ENCODE data around the gene REXO5. TPM values are rescaled to one million over a fixed set of nuclear protein-coding genes. Genes with fewer than 3 reads are reported as not detected.

The REXO5 gene
- total and polyA plus RNA-seq, 2 donors (not counting 1 experiment from before 2014, with no cell fraction given): 0.42 to 1.3 TPM

DNA sequence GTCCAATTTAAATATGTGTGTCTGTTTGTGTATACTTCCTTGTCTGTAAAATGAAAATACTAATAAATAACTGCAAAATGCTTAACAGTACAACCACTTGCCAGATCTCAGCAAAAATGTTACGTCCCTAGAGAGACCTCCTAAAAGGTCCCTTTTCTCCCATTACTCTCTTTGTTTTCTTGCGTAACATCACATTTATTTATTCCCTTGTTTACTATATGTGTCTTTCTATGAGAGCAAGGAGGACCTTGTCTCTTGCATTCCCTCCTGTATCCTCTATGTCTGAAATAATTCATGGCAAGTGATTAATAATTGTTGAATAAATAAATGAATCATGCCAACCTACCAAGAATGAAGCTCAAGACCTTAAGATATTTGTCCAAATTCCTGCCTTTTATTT, 40.6 kb upstream of the REXO5 start:
- TF ChIP-seq EZH2 (IDR thresholded peaks at IDR 0.05; ENCODE audit: borderline replicate concordance, insufficient read depth, low read depth, low read length, poor library complexity, severe bottlenecking) (no peak), CTCF (IDR thresholded peaks at IDR 0.05) (no peak)
- ChIA-PET POLR2A (no interaction called here), CTCF (no interaction called here)
- peaks cover 13% of the 10 kb centered on the region for H3K4me1 Mint-ChIP-seq
- Histone ChIP-seq H3K4me3 (ENCODE audit: control extremely low read depth in 1 of 5, extremely low read depth in 1 of 5, insufficient read depth in 1 of 5, low read depth in 2 of 5, low read length in 4 of 5) (no peak overlapping the region), H3K27me3 (replicated peaks in 1 of 4; ENCODE audit: control extremely low read depth in 1 of 4, control insufficient read depth in 3 of 4, insufficient read depth in 4 of 4, low read length in 3 of 4) (no peaks in the 10 kb centered on the region), H4K20me1 (ENCODE audit: control insufficient read depth, insufficient read depth, low read length, poor library complexity, severe bottlenecking) (no peaks in the 10 kb centered on the region), H3K9me3 (ENCODE audit: control extremely low read depth in 1 of 3, control insufficient read depth in 2 of 3, insufficient read depth in 1 of 3, low read length in 2 of 3) (no peaks in the 10 kb centered on the region), H2AFZ (ENCODE audit: insufficient read depth, low read depth, low read length, poor library complexity, severe bottlenecking) (no peak overlapping the region), H3K79me2 (ENCODE audit: control insufficient read depth, insufficient read depth, low read length) (peaks cover 8% of the 10 kb centered on the region), H3K36me3 (replicated peaks in 1 of 2; ENCODE audit: control extremely low read depth in 1 of 2, control insufficient read depth in 1 of 2, extremely low read depth in 1 of 2, insufficient read depth in 2 of 2, low read length in 1 of 2) (no peaks in the 10 kb centered on the region), H3K27ac (ENCODE audit: low read length in 2 of 2) (no peak overlapping the region), H3K4me1 (ENCODE audit: control insufficient read depth in 2 of 2, insufficient read depth in 2 of 2, low read length in 2 of 2) (peaks cover 10 to 15% of the 10 kb centered on the region in 2 donors), H3K9ac (ENCODE audit: low read length) (no peak overlapping the region), H3K4me2 (replicated peaks; ENCODE audit: low read depth, low read length, poor library complexity, severe bottlenecking) (no peak overlapping the region)
- WGBS (ENCODE audit: insufficient coverage): no CpG with 5 or more reads among the region's 2 CpGs
- H3K9me3 Mint-ChIP-seq (ENCODE audit: insufficient read depth): no peaks in the 10 kb centered on the region
- no peaks in the 10 kb centered on the region for H3K27me3 Mint-ChIP-seq
- DNase-seq: no peak
- ATAC-seq (ENCODE audit: low read depth): no peak
- intact Hi-C loops (cut with micrococcal nuclease): no loop called here
- no peak overlapping the region for H3K27ac Mint-ChIP-seq
- no peak overlapping the region for H3K4me3 Mint-ChIP-seq

DNA sequence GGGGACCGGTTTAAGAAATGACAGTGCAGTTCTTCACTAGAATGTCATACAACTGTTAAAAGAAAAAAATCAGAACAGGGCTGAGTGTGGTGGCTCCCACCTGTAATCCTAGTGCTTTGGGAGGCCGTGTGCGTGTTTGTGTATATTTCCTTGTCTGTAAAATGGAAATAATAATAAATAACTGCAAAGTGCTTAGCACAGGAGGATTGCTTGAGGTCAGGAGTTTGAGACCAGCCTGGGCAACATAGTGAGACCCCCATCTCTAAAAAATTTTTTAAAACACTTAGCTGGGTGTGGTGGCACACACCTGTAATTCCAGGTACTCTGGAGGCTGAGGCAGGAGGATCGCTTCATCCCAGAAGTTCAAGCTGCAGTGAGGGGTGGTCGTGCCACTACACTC, 40.0 kb upstream of the REXO5 start:
- H3K27me3 Mint-ChIP-seq: no peaks in the 10 kb centered on the region

More for the DNA sequence above, 40.0 kb upstream of the REXO5 start:
- DNase-seq (no peak), ATAC-seq (ENCODE audit: low read depth) (no peak)
- no peaks in the 10 kb centered on the region for H3K27me3 ChIP-seq (replicated peaks in 1 of 4; ENCODE audit: control extremely low read depth in 1 of 4, control insufficient read depth in 3 of 4, insufficient read depth in 4 of 4, low read length in 3 of 4)
- H3K36me3 ChIP-seq (replicated peaks in 1 of 2; ENCODE audit: control extremely low read depth in 1 of 2, control insufficient read depth in 1 of 2, extremely low read depth in 1 of 2, insufficient read depth in 2 of 2, low read length in 1 of 2): no peaks in the 10 kb centered on the region
- intact Hi-C loops (cut with micrococcal nuclease): no loop called here
- H3K79me2 ChIP-seq (ENCODE audit: control insufficient read depth, insufficient read depth, low read length): peaks cover 8% of the 10 kb centered on the region
- H4K20me1 ChIP-seq (ENCODE audit: control insufficient read depth, insufficient read depth, low read length, poor library complexity, severe bottlenecking): no peaks in the 10 kb centered on the region
- ChIA-PET CTCF (no interaction called here), POLR2A (no interaction called here)
- no peak overlapping the region for H2AFZ ChIP-seq (ENCODE audit: insufficient read depth, low read depth, low read length, poor library complexity, severe bottlenecking)
- no peak overlapping the region for H3K4me3 ChIP-seq (ENCODE audit: control extremely low read depth in 1 of 5, extremely low read depth in 1 of 5, insufficient read depth in 1 of 5, low read depth in 2 of 5, low read length in 4 of 5)
- H3K27ac ChIP-seq (ENCODE audit: low read length in 2 of 2): no peak overlapping the region
- H3K9me3 Mint-ChIP-seq (ENCODE audit: insufficient read depth): no peaks in the 10 kb centered on the region
- no peak overlapping the region for H3K4me2 ChIP-seq (replicated peaks; ENCODE audit: low read depth, low read length, poor library complexity, severe bottlenecking)
- H3K9ac ChIP-seq (ENCODE audit: low read length): no peak overlapping the region
- no peak for TF ChIP-seq EZH2 (IDR thresholded peaks at IDR 0.05; ENCODE audit: borderline replicate concordance, insufficient read depth, low read depth, low read length, poor library complexity, severe bottlenecking)
- no peak for TF ChIP-seq CTCF (IDR thresholded peaks at IDR 0.05)
- no peak overlapping the region for H3K4me3 Mint-ChIP-seq
- no peak overlapping the region for H3K27ac Mint-ChIP-seq
- H3K9me3 ChIP-seq (ENCODE audit: control extremely low read depth in 1 of 3, control insufficient read depth in 2 of 3, insufficient read depth in 1 of 3, low read length in 2 of 3): no peaks in the 10 kb centered on the region
- peaks cover 13% of the 10 kb centered on the region for H3K4me1 Mint-ChIP-seq
- WGBS (ENCODE audit: insufficient coverage): 100% methylated on average over 1 of the region's 5 CpGs
- H3K4me1 ChIP-seq (ENCODE audit: control insufficient read depth in 2 of 2, insufficient read depth in 2 of 2, low read length in 2 of 2): peaks cover 10 to 15% of the 10 kb centered on the region in 2 donors

Data from B cell (primary cell).